GM12878 (cell line): ENCODE data around the gene ATP5F1B.

Experiments
- TCF7 ChIP-seq: IDR thresholded peaks from 2 replicates; pipeline ENCODE4 v1.6.1; 2014; ENCODE audit warnings: antibody characterized with exemption, borderline replicate concordance
- YY1 ChIP-seq: IDR thresholded peaks from 2 replicates; pipeline ENCODE4 v1.6.1; 2011; ENCODE audit warnings: low read depth, mild to moderate bottlenecking, low read length

DNA sequence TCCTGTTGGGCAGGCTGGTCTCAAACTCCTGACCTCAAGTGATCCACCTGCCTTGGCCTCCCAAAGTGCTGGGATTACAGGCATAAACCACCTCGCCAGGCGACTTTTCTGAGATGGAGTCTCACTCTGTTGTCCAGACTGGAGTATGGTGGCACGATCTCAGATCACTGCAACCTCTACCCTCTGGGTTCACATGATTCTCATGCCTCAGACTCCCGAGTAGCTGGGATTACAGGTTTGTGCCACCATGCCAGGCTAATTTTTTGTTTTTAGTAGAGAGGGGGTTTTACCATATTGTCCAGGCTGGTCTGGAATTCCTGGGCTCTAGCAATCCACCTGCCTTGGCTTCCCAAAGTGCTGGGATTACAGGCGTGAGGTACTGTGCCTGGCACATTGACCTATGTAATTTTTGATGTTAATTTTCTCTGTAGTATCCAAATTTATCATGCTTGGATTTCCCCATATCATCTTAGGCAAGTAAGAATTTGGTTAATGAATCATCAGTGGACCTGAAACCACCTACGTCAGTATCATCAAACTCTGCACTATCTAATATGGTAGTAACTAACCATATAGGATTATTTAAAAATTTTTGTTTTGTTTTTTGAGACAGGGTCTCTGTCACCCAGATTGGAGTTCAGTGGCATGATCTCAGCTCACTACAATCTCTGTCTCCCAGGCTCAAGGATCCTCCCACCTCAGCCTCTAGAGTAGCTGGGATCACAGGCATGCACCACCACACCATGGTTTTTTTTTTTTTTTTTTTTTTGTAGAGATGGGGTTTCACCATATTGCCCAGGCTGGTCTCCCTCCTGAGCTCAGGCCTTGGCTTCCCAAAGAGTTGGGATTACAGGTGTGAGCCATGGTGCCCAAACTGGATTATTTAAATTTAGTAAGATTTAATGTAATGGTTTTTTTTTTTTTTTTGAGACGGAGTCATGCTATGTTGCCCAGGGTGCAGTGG, 11.9 kb upstream of the ATP5F1B start:
- TF ChIP-seq TCF7, result no peak
- no peak for TF ChIP-seq YY1
